ENCODE results near the gene PAOX.

DNA sequence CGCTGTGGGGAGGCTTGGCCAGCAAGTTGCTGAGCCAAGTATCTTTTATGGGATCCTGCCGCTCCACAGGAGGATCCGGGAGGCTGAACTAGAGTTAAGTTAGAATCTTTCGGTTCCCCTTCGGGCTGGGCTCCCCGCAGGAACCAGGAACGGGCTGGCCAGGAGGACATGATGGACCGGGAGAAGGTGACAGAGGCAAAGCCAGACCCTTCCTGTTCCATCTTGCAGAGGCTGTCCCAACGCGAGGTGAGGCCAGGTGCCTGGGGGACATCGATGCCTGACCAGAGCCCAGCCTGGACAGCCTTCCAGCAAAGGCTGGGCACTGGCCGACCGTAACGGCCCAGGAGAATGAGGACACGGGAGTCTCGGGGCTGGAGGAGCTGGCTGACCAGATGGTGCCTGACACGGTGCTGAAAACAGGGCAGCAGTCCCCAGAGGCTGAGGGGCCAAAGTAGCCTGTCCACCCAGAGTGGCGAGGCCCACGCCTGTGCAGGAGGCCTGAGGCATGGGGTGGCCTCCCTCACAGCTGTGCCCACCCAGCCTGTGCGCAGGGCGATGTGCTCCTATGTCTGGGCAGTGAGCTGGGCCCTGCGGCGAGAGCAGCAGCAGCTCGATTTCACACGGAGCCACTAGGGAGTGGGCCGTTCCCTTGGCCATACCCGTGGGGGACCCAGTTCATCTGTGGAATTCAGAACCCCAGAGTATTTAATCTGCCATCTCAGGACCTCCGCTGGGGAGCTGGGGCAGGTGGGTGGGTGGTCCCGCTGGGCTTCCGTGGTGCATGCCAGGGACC lies 1.8 kb upstream of the PAOX start:
- TF ChIP-seq CTCF (IDR thresholded peaks at IDR 0.05; ENCODE audit: low read length) (no peak), EZH2 (IDR thresholded peaks at IDR 0.05; ENCODE audit: borderline replicate concordance, low read length) (no peak)
